ENCODE data around the gene IPO8.

DNA sequence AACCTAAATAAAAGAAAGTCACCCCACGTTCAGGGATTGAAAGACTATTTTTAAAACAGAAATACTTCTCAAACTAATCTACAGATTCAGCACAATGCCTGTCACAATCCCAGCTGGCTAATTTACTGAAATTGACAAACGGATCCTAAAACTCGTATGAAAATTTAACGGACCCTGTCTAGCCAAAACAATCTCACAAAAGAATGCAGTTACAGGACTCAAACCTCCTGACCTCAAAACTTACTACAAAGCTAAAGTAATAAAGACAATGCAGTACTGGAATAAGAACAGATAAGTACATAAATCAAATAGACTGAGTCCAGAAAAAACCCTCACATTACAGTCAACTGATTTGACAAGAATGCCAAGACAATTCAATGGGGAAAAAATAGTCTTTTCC lies 48.8 kb downstream of the IPO8 start:
- TF ChIP-seq, protein P1, sequence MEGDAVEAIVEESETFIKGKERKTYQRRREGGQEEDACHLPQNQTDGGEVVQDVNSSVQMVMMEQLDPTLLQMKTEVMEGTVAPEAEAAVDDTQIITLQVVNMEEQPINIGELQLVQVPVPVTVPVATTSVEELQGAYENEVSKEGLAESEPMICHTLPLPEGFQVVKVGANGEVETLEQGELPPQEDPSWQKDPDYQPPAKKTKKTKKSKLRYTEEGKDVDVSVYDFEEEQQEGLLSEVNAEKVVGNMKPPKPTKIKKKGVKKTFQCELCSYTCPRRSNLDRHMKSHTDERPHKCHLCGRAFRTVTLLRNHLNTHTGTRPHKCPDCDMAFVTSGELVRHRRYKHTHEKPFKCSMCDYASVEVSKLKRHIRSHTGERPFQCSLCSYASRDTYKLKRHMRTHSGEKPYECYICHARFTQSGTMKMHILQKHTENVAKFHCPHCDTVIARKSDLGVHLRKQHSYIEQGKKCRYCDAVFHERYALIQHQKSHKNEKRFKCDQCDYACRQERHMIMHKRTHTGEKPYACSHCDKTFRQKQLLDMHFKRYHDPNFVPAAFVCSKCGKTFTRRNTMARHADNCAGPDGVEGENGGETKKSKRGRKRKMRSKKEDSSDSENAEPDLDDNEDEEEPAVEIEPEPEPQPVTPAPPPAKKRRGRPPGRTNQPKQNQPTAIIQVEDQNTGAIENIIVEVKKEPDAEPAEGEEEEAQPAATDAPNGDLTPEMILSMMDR (IDR thresholded peaks at IDR 0.05; ENCODE audit: insufficient read depth, low read depth, low read length), result no peak
- no peak for TF ChIP-seq EZH2 (IDR thresholded peaks at IDR 0.05; ENCODE audit: insufficient read depth, low read length)
